ENCODE data around the gene PARP15.
"Not testable (repeated sequence)": the region's sequence is repeated elsewhere in the genome, so short reads cannot be mapped to it uniquely, and the experiment has no call there.

DNA sequence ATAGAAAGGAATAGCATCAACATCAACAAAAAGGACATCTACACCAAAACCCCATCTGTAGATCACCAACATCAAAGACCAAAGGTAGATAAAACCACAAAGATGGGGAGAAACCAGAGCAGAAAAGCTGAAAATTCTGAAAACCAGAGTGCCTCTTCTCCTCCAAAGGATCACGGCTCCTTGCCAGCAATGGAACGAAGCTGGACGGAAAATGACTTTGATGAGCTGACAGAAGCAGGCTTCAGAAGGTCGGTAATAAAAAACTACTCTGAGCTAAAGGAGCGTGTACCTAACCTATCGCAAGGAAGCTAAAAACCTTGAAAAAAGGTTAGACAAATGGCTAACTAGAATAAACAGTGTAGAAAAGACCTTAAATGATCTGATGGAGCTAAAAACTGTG lies 74.5 kb downstream of the PARP15 start:
- TF ChIP-seq CTCF (IDR thresholded peaks at IDR 0.05 in 8 of 11, conservative IDR thresholded peaks at IDR 0.05 in 3 of 11); POLR2A (IDR thresholded peaks at IDR 0.05): not testable (repeated sequence)
